AG04450 (cell line): ENCODE results near the gene C1orf35. TPM values are rescaled to one million over a fixed set of nuclear protein-coding genes. Genes with fewer than 3 reads are reported as not detected.

Source experiments
- CTCF ChIA-PET: fragments of 300-600, 350-600 bp; formaldehyde crosslinking; extraction: SDS; loops from one replicate; lab custom pipeline; 2022; ENCODE audit warnings: antibody characterized with exemption, inconsistent platforms; lab: Charles Lee
- POLR2A ChIA-PET: fragments of 350-600 bp; formaldehyde crosslinking; extraction: SDS; loops from one replicate; lab custom pipeline; 2021; ENCODE audit warnings: antibody characterized with exemption, inconsistent platforms; lab: Yijun Ruan, JAX
- DNase-seq: peaks from one replicate; pipeline ENCODE4 v3.0.0-alpha.2; 2011; ENCODE audit warnings: low read depth, low spot score
- H3K27ac ChIP-seq: one replicate; pipeline ENCODE4 v1.5.1; 2012; ENCODE audit warnings: low read depth, low read length, control low read depth
- H3K27me3 ChIP-seq: one replicate; pipeline ENCODE4 v1.6.0; 2012; ENCODE audit warnings: low read length; ENCODE audit not compliant: control insufficient read depth, insufficient read depth
- H3K4me3 ChIP-seq: 2 replicates; pipeline ENCODE4 v1.5.1; 2011; ENCODE audit warnings: mild to moderate bottlenecking, low read depth, low read length, control low read depth
- H3K9me3 ChIP-seq: 2 replicates; pipeline ENCODE4 v1.5.1; 2012; ENCODE audit warnings: low read length; ENCODE audit not compliant: control insufficient read depth, insufficient read depth
- polyA plus RNA-seq: library from polyadenylated mRNA; depleted of rRNA; stranded (reverse); fragments of >200 nt; gene quantifications from 2 replicates; pipeline ENCODE4 v1.2.3, GENCODE V29; 2011
- TF ChIP-seq, protein P1 (sequence below): IDR thresholded peaks from 2 replicates; pipeline ENCODE4 v1.5.1; 2011; ENCODE audit warnings: low read depth, low read length, control low read depth, inconsistent platforms

Gene C1orf35
- polyA plus RNA-seq, 1 experiment, result 3.6 TPM

DNA sequence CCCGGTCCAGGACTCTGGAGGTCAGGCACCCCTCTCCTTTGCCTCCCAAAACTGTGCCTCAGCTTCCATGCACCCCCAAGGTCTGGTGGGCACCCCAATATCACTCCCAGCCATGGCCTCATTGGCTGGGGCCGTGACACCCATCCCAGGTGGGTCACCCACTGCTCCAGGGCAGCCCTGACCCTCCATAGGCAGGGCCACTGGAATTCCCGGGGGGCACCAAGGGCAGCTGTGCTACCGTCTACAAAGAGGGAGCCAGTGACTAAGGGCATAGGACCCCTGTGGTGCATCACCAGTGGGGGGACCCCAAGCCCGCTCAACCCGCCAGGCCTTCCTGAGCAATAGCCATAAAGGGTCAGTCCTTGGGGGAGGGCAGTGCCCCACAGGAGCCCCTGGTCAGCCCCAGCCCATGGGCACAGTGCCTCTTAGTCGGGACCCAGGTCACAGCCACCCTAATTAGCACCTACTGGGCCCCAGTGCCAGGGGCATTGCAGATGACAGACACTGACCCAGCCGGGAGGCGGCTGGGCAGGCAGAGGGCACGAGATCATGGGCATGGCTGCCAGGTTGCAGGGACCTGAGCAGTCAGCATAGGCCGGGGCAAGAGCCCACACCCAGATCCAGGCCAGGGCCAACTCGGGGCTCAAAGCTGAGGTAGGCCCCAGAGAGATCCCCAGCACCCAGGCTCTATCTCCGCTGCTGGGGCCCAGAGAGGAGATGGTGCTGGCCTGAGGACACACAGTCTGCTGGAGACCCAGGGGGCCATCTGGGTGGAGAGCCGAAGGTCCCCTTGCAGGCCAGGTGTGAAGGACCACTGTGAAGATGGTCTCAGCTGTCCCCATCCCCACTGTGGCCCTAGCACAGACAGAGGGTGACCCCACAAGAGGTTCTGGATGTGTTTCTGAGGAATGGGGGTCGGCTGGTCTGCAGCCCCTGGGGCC lies 39.6 kb downstream of the C1orf35 start:
- POLR2A ChIA-PET, result no interaction called here

DNA sequence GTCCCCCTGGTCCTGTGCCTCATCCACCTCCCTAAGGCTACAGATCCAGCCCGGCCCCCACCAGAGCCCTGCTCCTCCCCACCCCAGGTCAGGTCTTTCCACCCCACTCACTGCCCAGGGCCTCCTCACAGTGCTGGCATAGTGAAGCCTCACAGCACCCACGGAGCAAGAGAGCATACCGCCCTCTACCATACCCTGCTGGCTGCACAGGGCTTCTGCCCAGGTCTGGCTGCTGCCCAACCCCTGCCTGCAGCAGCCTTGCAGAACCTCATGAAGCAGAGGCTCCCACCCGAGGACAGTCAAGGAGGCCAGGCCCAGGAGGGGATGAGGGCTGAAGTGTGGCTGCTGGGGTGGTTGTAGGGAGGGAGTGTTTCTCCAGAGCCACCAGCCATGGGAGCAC lies 40.3 kb downstream of the C1orf35 start:
- Histone ChIP-seq H3K4me3 (no peak overlapping the region), H3K27me3 (peaks cover 46% of the 10 kb centered on the region), H3K27ac (no peak overlapping the region), H3K9me3 (peaks cover 16% of the 10 kb centered on the region)
- DNase-seq, result no peak
- TF ChIP-seq, protein P1, sequence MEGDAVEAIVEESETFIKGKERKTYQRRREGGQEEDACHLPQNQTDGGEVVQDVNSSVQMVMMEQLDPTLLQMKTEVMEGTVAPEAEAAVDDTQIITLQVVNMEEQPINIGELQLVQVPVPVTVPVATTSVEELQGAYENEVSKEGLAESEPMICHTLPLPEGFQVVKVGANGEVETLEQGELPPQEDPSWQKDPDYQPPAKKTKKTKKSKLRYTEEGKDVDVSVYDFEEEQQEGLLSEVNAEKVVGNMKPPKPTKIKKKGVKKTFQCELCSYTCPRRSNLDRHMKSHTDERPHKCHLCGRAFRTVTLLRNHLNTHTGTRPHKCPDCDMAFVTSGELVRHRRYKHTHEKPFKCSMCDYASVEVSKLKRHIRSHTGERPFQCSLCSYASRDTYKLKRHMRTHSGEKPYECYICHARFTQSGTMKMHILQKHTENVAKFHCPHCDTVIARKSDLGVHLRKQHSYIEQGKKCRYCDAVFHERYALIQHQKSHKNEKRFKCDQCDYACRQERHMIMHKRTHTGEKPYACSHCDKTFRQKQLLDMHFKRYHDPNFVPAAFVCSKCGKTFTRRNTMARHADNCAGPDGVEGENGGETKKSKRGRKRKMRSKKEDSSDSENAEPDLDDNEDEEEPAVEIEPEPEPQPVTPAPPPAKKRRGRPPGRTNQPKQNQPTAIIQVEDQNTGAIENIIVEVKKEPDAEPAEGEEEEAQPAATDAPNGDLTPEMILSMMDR, result no peak
- POLR2A ChIA-PET, result no interaction called here
- CTCF ChIA-PET, result no interaction called here

More for the DNA sequence above, 39.6 kb downstream of the C1orf35 start:
- Histone ChIP-seq H3K27me3 (peaks cover 41% of the 10 kb centered on the region), H3K9me3 (peaks cover 16% of the 10 kb centered on the region), H3K27ac (no peak overlapping the region), H3K4me3 (no peak overlapping the region)
- CTCF ChIA-PET, result no interaction called here
- no peak for DNase-seq
- TF ChIP-seq, protein P1, result no peak

DNA sequence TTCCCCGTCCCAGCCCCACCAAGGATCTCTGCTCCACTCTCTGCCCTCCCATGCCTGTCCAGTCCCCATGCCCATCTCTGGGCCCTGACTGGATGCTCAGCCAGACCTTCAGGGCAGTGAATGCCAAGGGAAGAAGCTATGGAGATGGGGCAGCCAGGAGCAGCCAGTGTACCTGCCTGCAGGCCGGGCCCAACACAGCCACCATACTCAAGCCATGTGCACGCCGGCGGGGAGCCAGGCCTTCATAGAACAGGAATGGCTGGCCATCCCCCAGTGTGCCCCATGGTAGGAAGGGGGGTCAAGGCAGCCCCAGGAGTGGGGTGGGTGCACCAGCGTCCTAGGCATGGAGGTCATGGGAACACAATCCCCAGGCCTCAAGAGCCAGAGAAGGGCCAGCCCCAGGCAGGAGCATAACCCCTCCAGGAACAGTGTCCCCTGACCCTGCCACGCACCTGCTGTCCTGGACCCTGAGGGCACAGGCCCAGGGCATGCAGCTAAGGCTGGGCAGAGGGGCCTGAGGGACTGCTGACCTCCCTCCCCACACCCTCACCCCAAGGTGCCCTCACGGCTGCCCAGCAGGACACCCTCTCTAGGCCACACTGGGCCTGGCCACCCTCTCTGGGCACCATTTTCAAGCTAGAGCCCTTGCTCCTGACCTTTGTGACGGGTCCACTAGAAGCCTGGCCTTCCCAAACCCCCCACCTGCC lies 40.9 kb downstream of the C1orf35 start:
- H3K27ac ChIP-seq, result no peak overlapping the region
- H3K27me3 ChIP-seq, result peaks cover 47% of the 10 kb centered on the region
- peaks cover 16% of the 10 kb centered on the region for H3K9me3 ChIP-seq
- H3K4me3 ChIP-seq, result no peak overlapping the region
- ChIA-PET CTCF (no interaction called here), POLR2A (no interaction called here)
- TF ChIP-seq, protein P1, result no peak
- no peak for DNase-seq

DNA sequence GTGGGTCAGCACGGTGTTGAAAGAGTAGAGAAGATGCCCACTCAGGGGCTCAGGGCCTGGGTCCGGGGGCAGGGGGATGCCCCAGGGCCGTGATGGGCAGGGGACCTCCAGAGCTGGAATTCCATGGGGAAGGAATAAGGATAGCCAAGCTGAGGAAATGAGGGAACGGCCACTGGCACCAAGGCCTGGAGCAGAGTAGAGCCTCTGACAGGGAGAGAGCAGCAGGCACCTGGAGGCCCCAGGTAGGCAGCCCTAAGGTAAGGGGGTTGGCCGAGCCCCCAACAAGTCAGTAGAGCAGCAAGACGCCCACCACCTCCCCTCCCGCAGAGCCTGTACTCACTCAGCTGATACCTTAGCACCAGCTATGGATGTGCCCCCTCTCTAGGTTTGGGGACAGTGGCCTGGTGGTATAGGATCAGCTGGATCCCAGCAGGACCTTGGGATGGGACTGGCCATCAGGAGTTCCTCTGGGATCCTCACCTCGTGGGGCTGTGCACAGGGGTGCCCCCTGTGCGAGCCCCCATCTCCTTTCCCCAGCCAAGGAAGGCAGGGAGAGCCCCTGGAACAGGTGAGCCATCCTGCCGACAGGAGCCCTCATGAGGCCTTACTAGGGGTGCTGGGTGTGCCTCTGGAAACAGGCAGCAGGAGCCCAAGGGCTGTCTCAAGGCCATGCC lies 41.6 kb downstream of the C1orf35 start:
- H3K9me3 ChIP-seq, result peaks cover 16% of the 10 kb centered on the region
- H3K27me3 ChIP-seq, result peaks cover 44% of the 10 kb centered on the region
- ChIA-PET POLR2A (no interaction called here), CTCF (no interaction called here)
- no peak for DNase-seq
- TF ChIP-seq, protein P1, result no peak
- no peak overlapping the region for H3K4me3 ChIP-seq
- H3K27ac ChIP-seq, result no peak overlapping the region
